Fibroblast of lung (primary cell): ENCODE results near the gene NOL12.
"Not testable (repeated sequence)": the region's sequence is repeated elsewhere in the genome, so short reads cannot be mapped to it uniquely, and the experiment has no call there.

Experiments
- CTCF ChIP-seq, 2 donors: IDR thresholded peaks in 1 of 2; conservative IDR thresholded peaks in 1 of 2; 1 replicate in 1 of 2; 2 replicates in 1 of 2; pipeline ENCODE4 v1.5.1; 2011 to 2012; ENCODE audit warnings: low read length in 2 of 2, control low read depth in 1 of 2, inconsistent platforms in 1 of 2, low read depth in 1 of 2, mild to moderate bottlenecking in 1 of 2
- EZH2 ChIP-seq: IDR thresholded peaks from 2 replicates; pipeline ENCODE4 v1.5.1; 2012; ENCODE audit warnings: low read length, control low read depth, mild to moderate bottlenecking; ENCODE audit errors: missing control alignments

DNA sequence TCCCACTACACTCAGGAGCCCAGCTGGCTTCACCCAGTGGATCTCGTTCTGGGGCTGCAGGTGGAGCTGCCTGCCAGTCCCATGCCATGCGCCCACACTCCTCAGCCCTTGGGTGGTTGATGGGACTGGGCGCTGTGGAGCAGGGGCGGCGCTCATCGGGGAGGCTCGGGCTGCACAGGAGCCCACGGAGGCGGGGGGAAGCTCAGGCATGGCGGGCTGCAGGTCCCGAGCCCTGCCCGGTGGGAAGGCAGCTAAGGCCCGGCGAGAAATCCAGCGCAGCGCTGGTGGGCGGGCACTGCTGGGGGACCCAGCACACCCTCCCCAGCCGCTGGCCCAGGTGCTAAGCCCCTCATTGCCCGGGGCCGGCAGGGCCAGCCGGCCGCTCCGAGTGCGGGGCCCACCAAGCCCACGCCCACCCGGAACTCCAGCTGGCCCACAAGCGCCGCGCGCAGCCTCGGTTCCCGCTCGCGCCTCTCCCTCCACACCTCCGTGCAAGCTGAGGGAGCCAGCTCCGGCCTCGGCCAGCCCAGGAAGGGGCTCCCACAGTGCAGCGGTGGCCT lies 31.7 kb downstream of the NOL12 start:
- not testable (repeated sequence) for TF ChIP-seq CTCF (conservative IDR thresholded peaks at IDR 0.05 in 1 of 2, IDR thresholded peaks at IDR 0.05 in 1 of 2; ENCODE audit: low read depth in 1 of 2, low read length in 2 of 2); EZH2
